ENCODE measurements around the gene PPFIA1.
"Not testable (repeated sequence)": the region's sequence is repeated elsewhere in the genome, so short reads cannot be mapped to it uniquely, and the experiment has no call there.

The PPFIA1 gene

GRCh38 chr11:70319396-70320076 lies 49.0 kb downstream of the PPFIA1 start:
- DNase-seq (ENCODE audit: extremely low spot score, insufficient read length, low read depth) (no peak), FAIRE-seq (no peak)

DNA sequence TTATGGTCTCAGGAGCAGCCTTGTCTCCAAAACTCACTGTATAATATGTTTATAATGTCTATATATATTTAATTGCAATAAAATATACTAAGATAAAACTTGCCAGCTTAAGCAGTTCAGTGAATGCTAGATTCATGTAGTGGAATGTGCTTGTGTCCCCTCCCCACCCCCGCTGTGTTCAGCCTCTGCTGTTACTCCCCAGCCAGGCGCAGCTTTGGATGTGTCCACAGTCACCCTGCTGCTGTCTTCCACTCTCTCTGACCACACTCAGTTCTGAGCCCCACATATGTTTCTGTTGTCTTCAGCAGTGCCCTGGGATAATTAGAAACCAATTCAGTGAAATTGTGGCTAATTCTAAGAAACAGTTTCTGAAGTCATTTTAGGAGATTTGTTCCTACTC lies 52.2 kb downstream of the PPFIA1 start:
- DNase-seq (ENCODE audit: extremely low spot score, insufficient read length, low read depth) (no peak), FAIRE-seq (no peak)

DNA sequence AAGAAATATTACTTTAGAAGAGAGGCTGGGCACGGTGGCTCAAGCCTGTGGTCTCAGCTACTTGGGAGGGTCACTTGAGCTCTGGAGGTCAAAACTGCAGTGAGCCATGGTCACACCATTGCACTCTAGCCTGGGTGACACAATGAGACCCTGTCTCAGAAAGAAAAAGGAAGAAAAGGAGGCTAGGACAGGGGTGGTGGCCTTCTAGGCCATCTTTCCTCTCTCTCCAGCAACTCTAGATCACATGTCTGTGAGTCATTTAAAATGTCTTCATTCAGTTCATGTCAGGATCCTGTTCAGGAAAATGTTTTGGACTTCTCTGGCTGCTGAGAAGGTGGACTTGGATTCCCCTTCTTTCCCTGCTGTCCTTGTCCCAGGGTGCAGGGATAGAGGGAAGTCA lies 53.3 kb downstream of the PPFIA1 start:
- FAIRE-seq (no peak), DNase-seq (ENCODE audit: extremely low spot score, insufficient read length, low read depth) (no peak)

DNA sequence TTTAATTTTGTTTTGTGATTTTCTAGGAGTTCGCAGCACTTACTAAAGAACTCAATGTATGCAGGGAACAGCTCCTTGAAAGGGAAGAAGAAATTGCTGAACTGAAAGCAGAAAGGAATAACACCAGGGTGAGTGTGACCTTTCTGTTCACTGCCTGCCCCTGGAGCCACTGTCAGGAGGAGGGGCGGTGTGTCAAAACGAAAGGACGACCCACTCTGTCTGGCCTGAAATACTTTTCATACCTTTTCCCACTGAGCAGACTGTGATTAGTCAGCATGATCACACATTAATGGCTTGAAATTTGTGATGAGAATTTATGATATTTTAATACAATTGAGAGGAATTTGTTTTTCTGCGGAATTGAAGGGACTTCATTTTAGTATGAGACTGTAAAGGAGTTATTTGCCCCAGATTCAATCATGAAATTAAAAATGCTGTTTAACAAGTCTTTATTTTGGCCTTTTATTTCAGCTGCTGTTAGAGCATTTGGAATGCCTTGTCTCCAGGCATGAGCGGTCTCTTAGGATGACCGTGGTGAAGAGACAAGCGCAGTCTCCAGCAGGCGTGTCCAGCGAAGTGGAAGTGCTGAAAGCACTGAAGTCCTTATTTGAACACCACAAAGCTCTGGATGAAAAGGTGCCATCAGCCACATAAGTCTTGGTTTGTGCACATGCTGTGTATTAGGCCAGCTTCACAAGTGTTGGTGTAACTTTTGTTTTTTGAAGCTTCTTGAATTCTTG lies 54.1 kb downstream of the PPFIA1 start:
- FAIRE-seq (peak; percentile 73), DNase-seq (ENCODE audit: extremely low spot score, insufficient read length, low read depth) (peak; percentile 18)

- FAIRE-seq (no peak), DNase-seq (ENCODE audit: extremely low spot score, insufficient read length, low read depth) (no peak)
Measured at GRCh38 chr11:70325824-70326223, 55.3 kb downstream of the PPFIA1 start.

DNA sequence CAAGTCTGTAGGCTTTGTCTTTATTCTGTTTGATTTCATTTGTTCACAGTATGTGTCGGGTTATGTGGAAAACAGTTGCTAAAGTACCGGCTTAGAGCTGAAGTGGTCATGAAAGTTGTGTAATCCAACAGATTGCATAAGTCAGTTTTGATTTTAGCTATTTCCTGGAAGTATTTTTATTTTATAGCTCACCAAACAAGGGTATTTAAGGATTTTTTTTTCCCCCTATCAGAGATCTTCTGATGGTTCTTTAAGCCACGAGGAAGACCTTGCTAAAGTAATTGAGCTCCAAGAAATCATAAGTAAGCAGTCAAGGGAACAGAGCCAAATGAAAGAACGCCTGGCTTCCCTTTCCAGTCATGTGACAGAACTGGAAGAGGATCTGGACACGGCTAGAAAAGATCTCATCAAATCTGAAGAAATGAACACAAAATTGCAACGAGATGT lies 55.9 kb downstream of the PPFIA1 start:
- FAIRE-seq: no peak
- DNase-seq (ENCODE audit: extremely low spot score, insufficient read length, low read depth): no peak

DNA sequence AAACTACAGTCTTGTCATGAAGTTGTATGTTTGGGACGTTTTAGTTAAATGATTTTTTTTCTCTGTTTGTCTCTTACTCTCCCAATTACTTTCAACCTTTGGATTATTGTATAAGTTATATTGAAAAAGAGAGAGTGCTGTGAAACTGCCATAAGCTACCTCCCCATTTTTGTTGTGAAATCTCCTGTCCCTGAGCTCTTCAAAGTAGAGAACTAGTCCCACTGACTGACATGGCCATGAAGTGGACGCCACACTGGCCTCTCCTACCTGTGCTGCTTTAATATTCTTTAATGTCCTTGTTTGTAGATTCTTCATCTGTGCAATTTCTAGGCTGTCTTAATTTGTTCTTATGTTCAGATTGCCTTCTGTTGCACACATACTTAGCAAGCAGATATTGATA lies 56.3 kb downstream of the PPFIA1 start:
- FAIRE-seq (no peak), DNase-seq (ENCODE audit: extremely low spot score, insufficient read length, low read depth) (no peak)

GRCh38 chr11:70327717-70328116 lies 57.2 kb downstream of the PPFIA1 start:
- FAIRE-seq: no peak
- DNase-seq (ENCODE audit: extremely low spot score, insufficient read length, low read depth): no peak

- DNase-seq (ENCODE audit: extremely low spot score, insufficient read length, low read depth) (no peak), FAIRE-seq (no peak)
Measured at GRCh38 chr11:70328556-70328955, 58.1 kb downstream of the PPFIA1 start.

DNA sequence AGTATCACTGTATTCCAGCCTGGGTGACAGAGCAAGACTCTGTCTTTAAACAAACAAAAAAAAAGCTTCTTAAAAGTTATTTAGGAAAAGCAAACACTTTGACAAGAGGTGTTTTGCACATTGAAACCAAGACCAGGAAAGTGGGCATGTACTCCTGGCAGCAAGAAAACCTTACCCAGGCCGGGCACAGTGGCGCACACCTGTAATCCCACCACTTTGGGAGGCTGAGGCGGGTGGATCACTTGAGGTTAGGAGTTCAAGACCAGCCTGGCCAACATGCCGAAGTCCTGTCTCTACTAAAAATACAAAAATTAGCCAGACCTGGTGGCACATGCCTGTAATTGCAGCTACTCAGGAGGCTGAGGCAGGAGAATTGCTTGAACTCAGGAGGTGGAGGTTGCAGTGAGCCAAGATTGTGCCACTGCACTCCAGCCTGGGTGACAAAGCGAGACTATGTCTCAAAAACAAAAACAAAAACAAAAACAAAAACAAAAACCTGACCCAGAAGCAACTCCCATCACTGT lies 60.9 kb downstream of the PPFIA1 start:
- not testable (repeated sequence) for FAIRE-seq; DNase-seq (ENCODE audit: extremely low spot score, insufficient read length, low read depth)

GRCh38 chr11:70331901-70332300 lies 61.4 kb downstream of the PPFIA1 start:
- no peak for FAIRE-seq

DNA sequence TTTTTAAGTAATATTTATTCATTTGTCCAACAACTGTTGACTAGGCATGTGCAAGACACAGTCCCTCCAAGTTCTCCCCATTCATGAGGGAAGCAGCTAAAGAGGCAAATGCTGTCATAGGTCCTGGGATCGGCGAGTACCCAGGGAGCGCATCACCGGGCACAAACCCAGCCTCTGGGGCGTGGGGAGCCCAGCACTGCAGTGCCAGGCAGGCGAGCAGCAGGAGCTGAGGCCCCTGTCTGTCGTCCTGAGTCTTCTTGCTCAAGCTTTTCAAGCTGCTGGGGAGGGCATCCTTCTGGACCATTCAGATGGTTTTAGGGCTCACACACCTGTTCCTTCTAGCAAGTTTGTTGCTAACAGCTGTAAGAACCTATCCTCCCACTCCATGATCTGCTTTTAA lies 62.1 kb downstream of the PPFIA1 start:
- FAIRE-seq: no peak
- no peak for DNase-seq (ENCODE audit: extremely low spot score, insufficient read length, low read depth)

More at GRCh38 chr11:70331901-70332300, 61.4 kb downstream of the PPFIA1 start:
- no peak for DNase-seq (ENCODE audit: extremely low spot score, insufficient read length, low read depth)

- no peak for DNase-seq (ENCODE audit: extremely low spot score, insufficient read length, low read depth)
- no peak for FAIRE-seq
Measured at GRCh38 chr11:70333261-70333660, 62.8 kb downstream of the PPFIA1 start.

GRCh38 chr11:70334351-70334995 lies 64.0 kb downstream of the PPFIA1 start:
- no peak for DNase-seq (ENCODE audit: extremely low spot score, insufficient read length, low read depth)
- FAIRE-seq: no peak

- FAIRE-seq: no peak
Measured at GRCh38 chr11:70335511-70335910, 65.0 kb downstream of the PPFIA1 start.

GRCh38 chr11:70338594-70338993 lies 68.1 kb downstream of the PPFIA1 start:
- FAIRE-seq (no peak), DNase-seq (ENCODE audit: extremely low spot score, insufficient read length, low read depth) (no peak)

More at GRCh38 chr11:70335511-70335910, 65.0 kb downstream of the PPFIA1 start:
- no peak for DNase-seq (ENCODE audit: extremely low spot score, insufficient read length, low read depth)

DNA sequence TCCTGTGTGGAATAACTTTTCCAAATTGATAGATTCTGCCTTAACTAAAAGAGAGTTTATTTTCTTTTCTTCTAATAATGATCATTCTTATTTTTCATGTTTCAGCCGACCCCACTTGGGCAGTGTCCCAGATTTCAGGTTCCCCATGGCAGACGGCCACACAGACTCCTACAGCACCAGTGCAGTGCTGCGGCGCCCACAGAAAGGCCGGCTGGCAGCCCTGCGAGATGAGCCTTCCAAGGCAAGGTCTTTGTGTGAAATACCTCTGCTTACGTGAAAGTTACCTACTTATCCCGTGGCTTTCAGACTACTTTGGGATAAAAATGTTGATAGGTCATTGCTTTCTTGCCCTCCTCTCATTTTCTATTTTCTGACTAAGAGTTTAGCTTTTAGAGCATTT lies 68.6 kb downstream of the PPFIA1 start:
- FAIRE-seq: no peak
- no peak for DNase-seq (ENCODE audit: extremely low spot score, insufficient read length, low read depth)

GRCh38 chr11:70341881-70342429 lies 71.5 kb downstream of the PPFIA1 start:
- FAIRE-seq: no peak
- no peak for DNase-seq (ENCODE audit: extremely low spot score, insufficient read length, low read depth)

GRCh38 chr11:70343636-70344035 lies 73.1 kb downstream of the PPFIA1 start:
- DNase-seq (ENCODE audit: extremely low spot score, insufficient read length, low read depth) (no peak), FAIRE-seq (no peak)

DNA sequence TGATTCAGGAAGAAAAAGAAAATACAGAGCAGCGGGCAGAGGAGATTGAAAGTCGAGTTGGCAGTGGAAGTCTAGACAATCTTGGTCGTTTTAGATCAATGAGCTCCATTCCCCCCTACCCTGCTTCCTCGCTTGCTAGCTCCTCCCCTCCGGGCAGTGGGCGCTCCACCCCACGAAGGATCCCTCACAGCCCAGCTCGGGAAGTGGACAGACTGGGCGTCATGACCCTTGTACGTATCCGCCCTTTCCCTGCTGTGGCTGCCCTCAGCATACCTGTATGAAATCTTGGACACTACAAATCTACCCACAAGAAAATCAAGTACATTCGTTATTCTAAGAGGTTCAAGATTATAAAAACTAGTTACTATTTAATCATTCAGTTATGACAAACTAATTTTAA lies 77.7 kb downstream of the PPFIA1 start:
- FAIRE-seq (no peak), DNase-seq (ENCODE audit: extremely low spot score, insufficient read length, low read depth) (no peak)

GRCh38 chr11:70348608-70349007 lies 78.1 kb downstream of the PPFIA1 start:
- DNase-seq (ENCODE audit: extremely low spot score, insufficient read length, low read depth) (no peak), FAIRE-seq (no peak)
